IPS-18a (cell line): ENCODE results near the gene CPT2.
"Not testable (repeated sequence)": the region's sequence is repeated elsewhere in the genome, so short reads cannot be mapped to it uniquely, and the experiment has no call there.

Experiments used
- H3K27ac ChIP-seq: one replicate; pipeline ENCODE4 v1.5.1; 2013; ENCODE audit warnings: low read length
- H3K27me3 ChIP-seq: one replicate; pipeline ENCODE4 v1.6.1; 2013; ENCODE audit warnings: mild to moderate bottlenecking, low read length; ENCODE audit not compliant: control insufficient read depth, insufficient read depth
- H3K36me3 ChIP-seq: one replicate; pipeline ENCODE4 v1.6.1; 2013; ENCODE audit warnings: low read depth, low read length; ENCODE audit not compliant: control insufficient read depth
- H3K4me1 ChIP-seq: one replicate; pipeline ENCODE4 v1.6.1; 2013; ENCODE audit warnings: low read depth, low read length; ENCODE audit not compliant: control insufficient read depth
- H3K4me3 ChIP-seq: one replicate; pipeline ENCODE4 v1.5.1; 2013; ENCODE audit warnings: low read length
- H3K9ac ChIP-seq: one replicate; pipeline ENCODE4 v1.6.1; 2013; ENCODE audit warnings: mild to moderate bottlenecking, low read length, moderate library complexity
- H3K9me3 ChIP-seq: one replicate; pipeline ENCODE4 v1.6.1; 2013; ENCODE audit warnings: low read depth, low read length; ENCODE audit not compliant: control insufficient read depth

CPT2 gene

GRCh38 chr1:53203466-53203865 lies 6.8 kb downstream of the CPT2 start:
- Histone ChIP-seq H3K27me3 (no peaks in the 10 kb centered on the region), H3K9ac (no peak overlapping the region), H3K36me3 (peaks cover 30% of the 10 kb centered on the region)

GRCh38 chr1:53205496-53205895 lies 8.9 kb downstream of the CPT2 start:
- peaks cover 16% of the 10 kb centered on the region for H3K9me3 ChIP-seq
- H3K27ac ChIP-seq, H3K27me3 ChIP-seq, H3K4me1 ChIP-seq, H3K4me3 ChIP-seq, H3K9ac ChIP-seq: not testable (repeated sequence)
- H3K36me3 ChIP-seq, result peaks cover 42% of the 10 kb centered on the region

More at GRCh38 chr1:53203466-53203865, 6.8 kb downstream of the CPT2 start:
- Histone ChIP-seq H3K4me1 (no peaks in the 10 kb centered on the region), H3K4me3 (no peak overlapping the region), H3K27ac (no peak overlapping the region), H3K9me3 (peaks cover 16% of the 10 kb centered on the region)

- not testable (repeated sequence) for H3K4me3 ChIP-seq, H3K27ac ChIP-seq, H3K9ac ChIP-seq, H3K4me1 ChIP-seq, H3K27me3 ChIP-seq
- Histone ChIP-seq H3K9me3 (peaks cover 16% of the 10 kb centered on the region), H3K36me3 (peaks cover 48% of the 10 kb centered on the region)
These were observed 9.6 kb downstream of the CPT2 start for GRCh38 chr1:53206083-53206685.

- H3K9ac ChIP-seq, result no peak overlapping the region
- no peaks in the 10 kb centered on the region for H3K4me1 ChIP-seq
- H3K4me3 ChIP-seq, result no peak overlapping the region
- no peak overlapping the region for H3K27ac ChIP-seq
- H3K27me3 ChIP-seq, result no peaks in the 10 kb centered on the region
- H3K36me3 ChIP-seq, result peaks cover 50% of the 10 kb centered on the region
- peaks cover 16% of the 10 kb centered on the region for H3K9me3 ChIP-seq
These were observed 10.2 kb downstream of the CPT2 start for GRCh38 chr1:53206735-53207379.

GRCh38 chr1:53207726-53208125 lies 11.1 kb downstream of the CPT2 start:
- Histone ChIP-seq H3K36me3 (peaks cover 46% of the 10 kb centered on the region), H3K9me3 (peaks cover 16% of the 10 kb centered on the region), H3K4me3 (no peak overlapping the region), H3K4me1 (no peaks in the 10 kb centered on the region), H3K27me3 (no peaks in the 10 kb centered on the region), H3K27ac (no peak overlapping the region), H3K9ac (no peak overlapping the region)

GRCh38 chr1:53210352-53210751 lies 13.7 kb downstream of the CPT2 start:
- H3K27ac ChIP-seq, result no peak overlapping the region
- H3K36me3 ChIP-seq, result peaks cover 53% of the 10 kb centered on the region
- H3K27me3 ChIP-seq, result no peaks in the 10 kb centered on the region
- H3K4me1 ChIP-seq, result no peaks in the 10 kb centered on the region
- no peak overlapping the region for H3K9ac ChIP-seq
- peaks cover 15% of the 10 kb centered on the region for H3K9me3 ChIP-seq
- H3K4me3 ChIP-seq, result no peak overlapping the region

GRCh38 chr1:53210954-53211353 lies 14.3 kb downstream of the CPT2 start:
- Histone ChIP-seq H3K27ac (no peak overlapping the region), H3K4me1 (no peaks in the 10 kb centered on the region), H3K27me3 (no peaks in the 10 kb centered on the region), H3K4me3 (no peak overlapping the region), H3K9me3 (peaks cover 10% of the 10 kb centered on the region), H3K36me3 (peaks cover 58% of the 10 kb centered on the region), H3K9ac (no peak overlapping the region)

- Histone ChIP-seq H3K27ac (no peak overlapping the region), H3K27me3 (no peaks in the 10 kb centered on the region), H3K4me3 (no peak overlapping the region), H3K9me3 (no peaks in the 10 kb centered on the region), H3K9ac (no peak overlapping the region), H3K4me1 (no peaks in the 10 kb centered on the region), H3K36me3 (peaks cover 53% of the 10 kb centered on the region)
These were observed 17.8 kb downstream of the CPT2 start for GRCh38 chr1:53214376-53214940.

GRCh38 chr1:53218201-53218600 lies 21.6 kb downstream of the CPT2 start:
- H3K27ac ChIP-seq, result no peak overlapping the region
- H3K4me1 ChIP-seq, result peaks cover 5% of the 10 kb centered on the region
- no peaks in the 10 kb centered on the region for H3K9me3 ChIP-seq
- no peak overlapping the region for H3K4me3 ChIP-seq
- H3K27me3 ChIP-seq, result no peaks in the 10 kb centered on the region
- no peak overlapping the region for H3K9ac ChIP-seq
- peaks cover 29% of the 10 kb centered on the region for H3K36me3 ChIP-seq

GRCh38 chr1:53219711-53220110 lies 23.1 kb downstream of the CPT2 start:
- Histone ChIP-seq H3K27ac (no peak overlapping the region), H3K36me3 (peaks cover 14% of the 10 kb centered on the region), H3K9ac (peak overlapping the region; percentile 73), H3K4me1 (peaks cover 5% of the 10 kb centered on the region), H3K27me3 (no peaks in the 10 kb centered on the region), H3K4me3 (peak overlapping the region; percentile 66), H3K9me3 (no peaks in the 10 kb centered on the region)

- Histone ChIP-seq H3K9me3 (no peaks in the 10 kb centered on the region), H3K4me3 (peak within 1 kb of the TSS; percentile 66), H3K9ac (peak within 1 kb of the TSS; percentile 73), H3K27ac (peak within 1 kb of the TSS; percentile 72), H3K4me1 (peaks cover 5% of the 10 kb centered on the region), H3K36me3 (peaks cover 13% of the 10 kb centered on the region), H3K27me3 (no peaks in the 10 kb centered on the region)
These were observed 23.7 kb downstream of the CPT2 start, which contains the start of gene CZIB for GRCh38 chr1:53220171-53220961. Gene CZIB (minus strand): TSS chr1:53220634. CDS start chr1:53220575, 59 bp downstream.
